Astrocyte (in vitro differentiated cells and primary cell): ENCODE measurements around the gene GNAO1. TPM values are rescaled to one million over a fixed set of nuclear protein-coding genes. Genes with fewer than 3 reads are reported as not detected.

Experiments
- DNase-seq: peaks from one replicate; pipeline ENCODE4 v3.0.0-alpha.2; 2010; ENCODE audit warnings: low read depth
- FAIRE-seq: peaks from 2 replicates; lab custom pipeline; 2011; peaks lifted over from hg19 to GRCh38; lab: Jason Lieb, UNC
- H2AFZ ChIP-seq: 2 replicates; pipeline ENCODE4 v1.6.0; 2012; ENCODE audit warnings: low read depth, low read length, inconsistent platforms
- H3K27ac ChIP-seq: 2 replicates; pipeline ENCODE4 v1.5.1; 2011; ENCODE audit warnings: low read depth, low read length, inconsistent platforms
- H3K27me3 ChIP-seq: 2 replicates; pipeline ENCODE4 v1.6.0; 2011; ENCODE audit warnings: low read length, inconsistent platforms; ENCODE audit not compliant: insufficient read depth
- H3K36me3 ChIP-seq: 2 replicates; pipeline ENCODE4 v1.5.1; 2011; ENCODE audit warnings: low read length, inconsistent platforms; ENCODE audit not compliant: insufficient read depth
- H3K4me1 ChIP-seq: 2 replicates; pipeline ENCODE4 v1.5.1; 2011; ENCODE audit warnings: low read length, inconsistent platforms; ENCODE audit not compliant: insufficient read depth
- H3K4me2 ChIP-seq: 2 replicates; pipeline ENCODE4 v1.6.0; 2012; ENCODE audit warnings: low read length, inconsistent platforms
- H3K4me3 ChIP-seq: 2 replicates; pipeline ENCODE4 v1.5.1; 2011; ENCODE audit warnings: low read depth, mild to moderate bottlenecking, low read length, inconsistent platforms; ENCODE audit not compliant: insufficient read depth
- H3K79me2 ChIP-seq: 2 replicates; pipeline ENCODE4 v1.6.0; 2012; ENCODE audit warnings: mild to moderate bottlenecking, low read length, inconsistent platforms; ENCODE audit not compliant: insufficient read depth
- H3K9ac ChIP-seq: 2 replicates; pipeline ENCODE4 v1.6.0; 2012; ENCODE audit warnings: mild to moderate bottlenecking, low read length, inconsistent platforms
- H3K9me3 ChIP-seq: 2 replicates; pipeline ENCODE4 v1.5.1; 2012; ENCODE audit warnings: low read depth, mild to moderate bottlenecking, low read length, inconsistent platforms; ENCODE audit not compliant: insufficient read depth
- H4K20me1 ChIP-seq: 2 replicates; pipeline ENCODE4 v1.6.0; 2012; ENCODE audit warnings: low read length, inconsistent platforms; ENCODE audit not compliant: insufficient read depth
- H3K27ac Mint-ChIP-seq: one replicate; pipeline ENCODE4 v1.8.0; 2021; ENCODE audit warnings: mild to moderate bottlenecking, mixed read lengths; ENCODE audit not compliant: unreplicated experiment
- H3K27me3 Mint-ChIP-seq: one replicate; pipeline ENCODE4 v1.8.0; 2021; ENCODE audit warnings: low read depth, mixed read lengths; ENCODE audit not compliant: unreplicated experiment
- H3K36me3 Mint-ChIP-seq: one replicate; pipeline ENCODE4 v1.8.0; 2021; ENCODE audit warnings: low read depth, mixed read lengths; ENCODE audit not compliant: unreplicated experiment
- H3K4me1 Mint-ChIP-seq: one replicate; pipeline ENCODE4 v1.8.0; 2021; ENCODE audit warnings: low read depth, mixed read lengths; ENCODE audit not compliant: unreplicated experiment
- H3K4me3 Mint-ChIP-seq: one replicate; pipeline ENCODE4 v1.8.0; 2021; ENCODE audit warnings: mild to moderate bottlenecking, moderate library complexity, mixed read lengths; ENCODE audit not compliant: unreplicated experiment
- H3K9me3 Mint-ChIP-seq: one replicate; pipeline ENCODE4 v1.8.0; 2021; ENCODE audit warnings: mild to moderate bottlenecking, mixed read lengths; ENCODE audit not compliant: unreplicated experiment
- CTCF ChIP-seq: IDR thresholded peaks from 2 replicates; pipeline ENCODE4 v1.5.1; 2011; ENCODE audit warnings: low read depth, mild to moderate bottlenecking, inconsistent platforms, low read length, moderate library complexity; ENCODE audit not compliant: insufficient read depth
- EZH2 ChIP-seq: IDR thresholded peaks from 2 replicates; pipeline ENCODE4 v1.6.1; 2012; ENCODE audit warnings: mild to moderate bottlenecking, low read length, inconsistent platforms; ENCODE audit not compliant: insufficient read depth
- total RNA-seq: library from RNA; stranded (reverse); gene quantifications from 2 replicates; pipeline ENCODE4 v1.2.1, GENCODE V29; 2021

Gene GNAO1
- total RNA-seq, 1 donor from 2014 or later, result 1.7 TPM

DNA sequence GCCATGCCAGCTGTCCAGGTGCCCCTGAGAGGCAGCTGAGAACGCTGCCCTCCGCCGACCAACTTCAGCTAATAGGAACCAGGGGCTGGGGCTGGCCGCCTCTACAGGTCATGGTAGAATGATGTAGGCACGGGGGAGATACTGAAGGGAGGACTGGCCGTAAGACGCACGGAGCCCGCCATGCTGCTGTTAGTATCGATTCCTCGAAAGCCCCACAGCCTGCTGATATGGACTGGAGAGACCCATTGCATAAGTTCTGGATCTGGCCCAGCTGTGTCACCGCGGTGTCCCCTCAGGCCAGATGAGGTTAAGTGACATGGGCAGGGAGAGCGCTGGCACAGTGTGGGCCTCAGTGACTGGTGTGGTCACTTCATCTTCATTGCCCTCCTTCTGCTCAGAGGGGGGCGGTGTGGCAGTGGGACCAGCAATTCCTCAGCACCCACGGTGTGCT, 158.4 kb downstream of the GNAO1 start:
- Histone ChIP-seq H3K4me2 (no peak overlapping the region), H3K27me3 (no peaks in the 10 kb centered on the region), H3K36me3 (no peaks in the 10 kb centered on the region), H4K20me1 (no peaks in the 10 kb centered on the region), H3K27ac (no peak overlapping the region), H3K79me2 (no peaks in the 10 kb centered on the region), H3K4me1 (no peaks in the 10 kb centered on the region), H3K4me3 (no peak overlapping the region), H3K9ac (no peak overlapping the region), H3K9me3 (no peaks in the 10 kb centered on the region), H2AFZ (no peak overlapping the region)
- FAIRE-seq (no peak), DNase-seq (no peak)
- H3K27me3 Mint-ChIP-seq, result peaks cover 27% of the 10 kb centered on the region
- H3K27ac Mint-ChIP-seq, result no peak overlapping the region
- TF ChIP-seq EZH2, result no peak
- no peak for TF ChIP-seq CTCF
- no peaks in the 10 kb centered on the region for H3K9me3 Mint-ChIP-seq
- H3K4me1 Mint-ChIP-seq, result no peaks in the 10 kb centered on the region
- H3K36me3 Mint-ChIP-seq, result no peaks in the 10 kb centered on the region
- no peak overlapping the region for H3K4me3 Mint-ChIP-seq

DNA sequence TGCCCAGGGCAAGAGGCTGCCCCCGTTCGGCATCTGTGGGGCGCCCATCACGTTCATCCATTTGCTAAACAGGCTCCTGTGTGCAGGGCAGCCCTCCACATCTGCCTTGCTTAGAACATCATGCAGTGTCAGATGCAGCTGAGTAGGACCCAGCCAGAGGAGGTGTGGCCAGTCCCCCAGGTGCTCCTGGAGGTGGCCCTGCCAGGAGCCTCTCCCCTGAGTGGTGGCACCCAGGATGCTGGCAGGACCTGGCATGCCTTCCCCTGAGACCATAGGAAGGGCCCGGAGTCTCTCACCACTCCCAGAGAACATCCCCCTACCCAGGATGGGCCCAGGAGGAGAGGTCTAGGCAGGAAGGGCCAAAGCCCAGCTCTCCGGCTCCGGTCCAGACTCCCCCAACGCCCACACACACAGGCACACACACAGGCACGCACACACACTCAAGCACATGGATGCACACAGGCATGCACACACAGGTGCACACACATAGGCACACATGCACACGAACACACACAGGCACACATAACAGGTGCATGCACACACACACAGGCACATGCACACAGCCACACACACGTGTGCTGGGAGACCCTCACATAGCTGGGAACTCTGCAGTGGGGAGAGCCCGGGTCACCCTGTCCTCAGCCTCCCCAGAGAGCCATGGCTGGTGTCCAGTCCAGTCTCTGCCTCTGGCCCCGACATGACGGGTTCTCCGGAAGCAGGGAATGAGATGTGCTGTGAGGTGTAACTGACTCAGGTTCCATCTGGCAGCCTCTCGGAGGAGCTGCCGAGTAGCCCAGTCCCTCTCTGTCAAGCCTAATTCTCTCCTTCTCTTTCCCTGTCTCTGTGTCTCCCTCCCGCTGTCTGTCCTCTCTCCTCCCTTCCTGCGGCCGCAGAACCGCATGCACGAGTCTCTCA, 159.5 kb downstream of the GNAO1 start:
- H3K4me3 Mint-ChIP-seq, result no peak overlapping the region
- Histone ChIP-seq H3K27ac (no peak overlapping the region), H2AFZ (no peak overlapping the region), H3K27me3 (no peaks in the 10 kb centered on the region), H4K20me1 (no peaks in the 10 kb centered on the region), H3K9me3 (no peaks in the 10 kb centered on the region), H3K4me2 (no peak overlapping the region), H3K4me1 (peaks cover under 1% of the 10 kb centered on the region), H3K4me3 (no peak overlapping the region), H3K36me3 (no peaks in the 10 kb centered on the region), H3K79me2 (no peaks in the 10 kb centered on the region), H3K9ac (no peak overlapping the region)
- peaks cover 27% of the 10 kb centered on the region for H3K27me3 Mint-ChIP-seq
- TF ChIP-seq CTCF (no peak), EZH2 (no peak)
- no peaks in the 10 kb centered on the region for H3K36me3 Mint-ChIP-seq
- H3K9me3 Mint-ChIP-seq, result no peaks in the 10 kb centered on the region
- no peak overlapping the region for H3K27ac Mint-ChIP-seq
- no peaks in the 10 kb centered on the region for H3K4me1 Mint-ChIP-seq
- FAIRE-seq (no peak), DNase-seq (no peak)

DNA sequence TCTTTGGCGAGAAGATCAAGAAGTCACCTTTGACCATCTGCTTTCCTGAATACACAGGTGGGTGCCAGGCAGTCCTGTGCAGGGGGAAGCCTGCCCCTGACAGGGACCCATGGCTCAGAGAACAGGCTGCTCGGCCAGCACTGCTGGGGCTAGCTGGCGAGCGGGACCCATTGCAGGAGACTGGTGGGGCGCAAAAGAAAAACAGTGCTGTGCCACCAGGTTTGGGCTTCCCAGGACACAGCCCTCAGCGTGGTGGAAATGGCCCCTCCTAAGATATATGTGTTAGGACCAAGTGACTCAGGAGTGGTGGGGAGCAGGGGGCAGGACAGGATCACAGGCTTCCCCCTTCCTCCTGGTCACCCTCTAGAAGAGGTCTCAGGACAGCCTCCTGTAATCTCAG, 160.2 kb downstream of the GNAO1 start:
- H3K4me1 Mint-ChIP-seq, result peaks cover 3% of the 10 kb centered on the region
- no peak overlapping the region for H3K4me3 Mint-ChIP-seq
- no peak overlapping the region for H3K9ac ChIP-seq
- H3K27me3 Mint-ChIP-seq, result peaks cover 21% of the 10 kb centered on the region
- H3K27ac Mint-ChIP-seq, result no peak overlapping the region
- TF ChIP-seq CTCF (no peak), EZH2 (no peak)
- H3K9me3 ChIP-seq, result no peaks in the 10 kb centered on the region
- H4K20me1 ChIP-seq, result no peaks in the 10 kb centered on the region
- H3K36me3 Mint-ChIP-seq, result no peaks in the 10 kb centered on the region
- H3K79me2 ChIP-seq, result no peaks in the 10 kb centered on the region
- H3K4me1 ChIP-seq, result peaks cover 8% of the 10 kb centered on the region
- H3K4me2 ChIP-seq, result no peak overlapping the region
- DNase-seq, result no peak
- no peaks in the 10 kb centered on the region for H3K9me3 Mint-ChIP-seq
- H3K36me3 ChIP-seq, result no peaks in the 10 kb centered on the region
- FAIRE-seq, result no peak
- no peaks in the 10 kb centered on the region for H3K27me3 ChIP-seq
- H3K27ac ChIP-seq, result no peak overlapping the region
- no peak overlapping the region for H2AFZ ChIP-seq
- H3K4me3 ChIP-seq, result no peak overlapping the region
